NCI-H146 treated with DMSO at 0.1 percent for 48 hours (cell line): ENCODE data around the gene LRRK1.

Experiments used
- DNase-seq: peaks from one replicate; lab custom pipeline; 2025; ENCODE audit not compliant: unreplicated experiment; lab: John Stamatoyannopoulos, UW

Gene LRRK1

GRCh38 chr15:101107101-101107500 is 187.9 kb downstream of the LRRK1 start:
- DNase-seq: no peak

- DNase-seq: no peak
These were observed 188.7 kb downstream of the LRRK1 start for GRCh38 chr15:101107625-101108460.

DNA sequence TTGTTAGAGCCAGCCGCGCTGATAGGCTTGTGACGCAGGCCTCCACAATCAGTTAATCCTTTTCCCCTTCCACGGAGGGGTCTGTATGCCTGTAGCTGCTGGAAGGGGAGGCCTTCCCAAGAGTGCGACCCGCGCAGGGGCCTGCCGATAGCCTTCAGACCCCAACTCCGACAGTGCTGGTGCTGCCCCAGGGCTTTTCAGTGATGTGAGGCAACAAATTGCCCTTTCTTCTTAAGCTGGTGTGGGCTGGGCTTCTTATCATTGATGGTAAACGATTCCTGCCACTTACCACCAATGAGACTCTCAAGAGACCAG is 189.3 kb downstream of the LRRK1 start:
- no peak for DNase-seq

DNA sequence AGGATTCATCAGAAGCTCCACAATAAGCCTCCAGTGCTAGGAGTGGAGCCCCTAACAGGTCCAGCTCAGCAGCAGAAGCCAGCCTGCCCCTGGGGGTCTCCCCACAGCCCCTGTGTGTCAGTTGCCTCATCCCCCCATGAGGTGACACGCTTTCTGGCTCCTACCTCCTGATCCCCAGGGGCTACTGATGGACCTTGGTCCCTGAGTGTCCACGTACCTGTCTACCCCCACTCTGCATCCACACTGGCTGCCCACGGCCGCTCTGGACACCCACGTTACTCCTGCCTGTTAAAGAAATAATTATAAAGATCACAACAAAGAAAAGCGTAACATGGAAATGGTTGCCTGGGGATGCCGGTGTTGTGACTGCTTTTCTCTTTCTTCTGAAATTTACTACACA is 189.6 kb downstream of the LRRK1 start:
- no peak for DNase-seq

- DNase-seq: no peak
These were observed 191.8 kb downstream of the LRRK1 start for GRCh38 chr15:101110681-101111569.

DNA sequence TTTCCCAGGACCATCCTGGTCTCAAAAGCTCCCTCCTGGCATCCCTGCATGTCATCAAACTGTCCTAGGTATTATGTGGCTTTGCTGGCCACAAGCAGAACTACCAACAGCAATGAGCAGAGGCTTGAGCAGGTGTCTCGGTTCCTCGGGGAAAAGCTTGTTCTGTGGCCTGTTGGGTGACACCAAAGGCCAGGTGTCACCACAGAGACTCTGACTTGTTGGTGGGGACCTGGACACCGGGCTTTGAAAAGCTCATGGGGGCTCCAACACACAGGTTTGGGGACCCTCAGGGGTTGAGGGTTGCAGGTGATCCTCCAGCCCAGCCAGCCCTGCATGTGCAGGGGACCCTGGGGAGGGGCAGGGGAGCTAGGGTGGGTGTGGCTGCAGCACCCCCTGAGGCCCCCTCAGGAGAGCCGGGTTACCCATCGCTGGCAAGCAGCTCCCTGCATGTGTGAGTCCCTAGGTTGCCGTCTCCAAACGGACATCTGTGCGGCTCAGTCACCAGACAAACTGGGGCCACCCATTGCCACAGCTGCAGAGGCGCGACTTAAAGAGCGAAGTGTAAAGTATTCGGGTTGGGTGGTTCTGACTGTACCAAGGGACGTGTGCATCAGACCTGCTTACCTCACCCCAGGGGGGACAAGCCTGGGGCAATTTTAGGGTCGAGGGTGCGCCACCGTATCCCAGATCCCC is 192.6 kb downstream of the LRRK1 start:
- no peak for DNase-seq

DNA sequence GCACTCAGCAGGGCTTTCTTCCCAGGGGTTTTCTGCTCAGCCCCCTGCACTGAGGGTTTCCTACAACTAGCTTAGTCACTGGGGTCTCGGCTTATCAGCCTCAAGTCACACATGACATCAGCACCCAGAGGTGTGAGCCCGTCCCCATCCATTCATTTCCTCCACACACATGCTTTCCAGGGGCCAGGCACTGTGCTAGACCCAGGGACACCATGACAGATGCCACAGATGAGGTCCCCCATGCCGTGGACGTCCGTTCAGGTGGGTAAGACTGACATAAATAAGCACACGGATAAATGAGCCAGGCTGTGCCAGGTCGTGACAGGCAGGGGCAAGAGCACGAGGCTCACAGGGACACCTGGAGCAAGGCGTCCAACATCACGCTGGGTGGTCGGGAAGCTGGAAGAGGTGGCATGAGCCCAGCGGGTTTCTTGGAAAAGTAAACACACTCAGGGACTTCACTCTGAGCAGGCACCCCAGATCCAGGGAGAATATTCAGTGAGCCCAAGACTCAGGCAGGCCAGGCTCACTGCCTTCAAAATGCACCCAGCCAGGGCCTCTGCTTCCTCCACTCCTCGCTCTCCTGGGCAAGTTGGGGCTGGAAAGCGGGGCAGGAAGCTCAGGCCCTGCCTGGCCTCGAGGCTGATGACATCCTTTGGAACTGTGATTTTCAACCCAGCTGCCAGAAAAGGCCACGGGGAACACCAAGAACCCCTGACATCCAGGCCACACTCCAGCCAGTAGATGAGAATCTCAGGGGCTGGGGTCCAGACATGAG is 193.4 kb downstream of the LRRK1 start:
- no peak for DNase-seq

- DNase-seq: no peak
These were observed 194.2 kb downstream of the LRRK1 start for GRCh38 chr15:101113114-101114005.

DNA sequence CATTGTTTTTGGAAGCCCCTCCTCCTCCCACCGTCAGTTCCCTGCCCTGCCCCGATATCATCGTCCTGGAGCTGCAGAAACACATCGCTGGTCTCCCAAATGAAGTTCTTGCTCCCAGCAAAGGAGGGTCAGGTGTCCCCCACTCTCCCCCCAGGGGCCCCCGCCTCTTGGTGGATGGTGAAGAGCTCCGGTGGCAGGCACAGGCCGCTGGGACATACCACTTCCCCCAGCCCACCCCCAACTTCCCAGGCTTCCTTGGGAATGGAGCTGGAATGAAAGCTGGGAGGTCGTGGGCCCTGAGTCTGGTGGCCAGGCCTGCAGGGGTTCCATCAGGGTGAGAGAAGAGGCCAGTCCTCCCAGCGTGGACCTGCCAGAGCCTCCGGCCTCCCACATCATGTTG is 195.0 kb downstream of the LRRK1 start:
- DNase-seq: no peak

GRCh38 chr15:101114610-101115009 is 195.5 kb downstream of the LRRK1 start:
- no peak for DNase-seq

- DNase-seq: no peak
These were observed 196.2 kb downstream of the LRRK1 start for GRCh38 chr15:101115393-101115785.

DNA sequence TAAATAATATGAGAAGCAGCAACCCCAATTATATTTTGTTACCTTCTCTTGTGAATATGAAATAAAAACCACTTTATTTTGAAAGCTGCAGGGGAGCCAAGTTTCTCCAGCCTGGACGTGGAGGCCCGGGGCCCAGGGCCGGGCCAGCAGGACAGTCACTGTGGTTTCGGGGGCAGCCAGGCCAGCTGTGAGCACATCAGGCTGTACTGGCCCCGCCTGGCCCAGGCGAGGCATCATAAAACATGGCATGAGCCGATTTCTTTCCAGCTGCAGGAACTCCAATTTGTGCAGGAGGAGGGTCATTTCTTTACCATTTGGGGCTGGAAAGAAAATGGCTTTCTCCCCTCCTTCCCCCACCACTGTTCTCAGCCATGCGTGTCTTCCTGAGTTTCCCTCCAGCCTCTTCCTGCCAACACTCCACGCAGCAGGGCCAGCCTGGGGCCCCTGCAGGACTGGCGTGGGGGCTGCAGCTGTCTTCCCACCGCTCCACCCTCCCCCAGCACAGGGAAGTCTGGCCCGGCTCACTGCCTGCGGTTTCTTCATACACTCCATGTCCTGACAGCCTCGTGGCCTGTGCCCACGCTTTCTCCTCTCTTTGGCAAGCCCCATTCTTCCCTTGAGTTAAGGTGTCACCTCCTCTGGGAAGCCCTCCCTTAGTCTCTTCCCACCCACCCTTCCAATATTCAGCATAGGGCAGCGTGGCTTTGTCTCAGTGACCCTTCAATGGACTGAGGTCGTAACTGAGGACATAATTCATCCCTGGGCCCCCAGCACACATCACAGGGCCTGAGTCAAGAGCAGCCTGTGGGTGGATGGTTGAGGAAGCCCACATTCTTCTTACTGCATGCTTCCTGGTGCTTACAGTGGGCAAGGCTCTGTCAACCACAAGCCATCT is 196.9 kb downstream of the LRRK1 start:
- no peak for DNase-seq

DNA sequence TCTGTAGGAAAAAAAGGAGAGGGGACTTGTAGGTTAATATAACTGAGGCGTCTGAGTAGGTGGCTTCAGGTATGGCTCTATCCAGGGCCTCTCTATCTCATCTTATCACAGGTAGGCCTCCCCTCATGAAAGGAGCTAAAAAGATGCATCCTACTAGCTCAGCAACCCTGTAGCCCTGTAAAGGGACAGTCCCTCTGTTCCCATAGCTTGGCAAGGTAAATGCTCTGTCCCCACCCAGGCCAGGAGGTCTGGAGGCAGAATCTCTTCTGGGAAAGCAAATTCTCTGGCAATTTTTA is 197.5 kb downstream of the LRRK1 start:
- no peak for DNase-seq

DNA sequence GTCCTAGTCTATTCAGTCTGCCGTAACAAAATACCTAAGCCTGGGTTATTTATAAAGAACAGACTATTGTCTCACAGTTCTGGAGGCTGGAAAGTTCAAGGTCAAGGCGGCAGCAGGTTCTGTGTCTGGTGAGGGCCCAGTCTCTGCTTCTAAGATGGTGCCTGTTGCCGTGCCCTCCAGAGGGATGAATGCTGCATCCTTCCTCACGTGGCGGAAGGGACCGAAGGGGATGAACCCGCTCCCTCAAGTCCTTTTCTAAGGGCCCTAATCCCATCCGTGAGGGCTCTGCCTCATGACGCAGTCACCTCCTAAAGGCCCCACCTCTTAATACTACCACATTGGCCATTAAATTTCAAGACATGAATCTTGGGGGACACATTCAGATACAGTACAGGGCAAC is 199.0 kb downstream of the LRRK1 start:
- DNase-seq: no peak

- no peak for DNase-seq
These were observed 199.5 kb downstream of the LRRK1 start for GRCh38 chr15:101118615-101119014.

DNA sequence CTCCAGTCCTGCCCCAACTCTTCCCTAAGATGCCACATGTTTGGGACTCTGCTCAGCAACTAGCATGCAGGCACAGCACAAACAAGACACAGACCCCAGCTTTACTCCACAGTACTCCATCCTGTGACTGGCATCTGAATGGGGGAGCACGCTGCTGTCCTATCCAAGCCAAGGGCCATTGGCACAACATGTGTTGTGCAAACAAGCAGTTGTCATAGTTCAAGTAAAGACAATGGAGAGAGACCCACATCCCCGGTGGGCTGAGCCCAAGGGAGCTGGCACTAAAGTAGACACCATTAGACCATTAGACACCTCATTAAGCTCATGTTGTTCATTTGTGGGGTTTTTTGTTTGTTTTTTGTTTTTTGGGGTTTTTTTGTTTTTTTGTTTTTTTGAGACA is 200.0 kb downstream of the LRRK1 start:
- DNase-seq: no peak
